ENCODE measurements around the gene GRIK4.

GRIK4 gene

DNA sequence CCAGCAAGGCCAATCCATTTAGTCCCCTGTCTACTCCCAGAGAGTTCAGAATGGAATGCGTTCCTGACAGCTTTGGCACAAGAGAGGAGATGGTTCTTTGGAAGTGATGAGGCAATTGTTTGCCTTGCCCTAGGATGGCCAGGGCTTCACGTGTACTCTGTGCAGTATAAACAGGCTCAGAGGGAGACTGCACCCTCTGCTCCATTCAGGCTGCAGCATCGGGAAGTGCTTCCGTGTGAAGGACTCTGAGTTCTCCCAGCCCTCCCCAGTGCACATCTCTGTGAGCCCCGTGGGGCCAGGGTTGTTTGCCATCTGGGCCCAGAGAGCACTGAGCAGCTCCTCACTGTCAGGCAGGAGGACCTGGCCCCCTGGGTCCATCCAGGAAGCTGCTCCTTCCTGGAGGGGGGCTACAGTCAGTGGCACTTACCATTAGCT, 297.1 kb downstream of the GRIK4 start:
- DNase-seq (ENCODE audit: insufficient read length) (no peak), FAIRE-seq (no peak)

DNA sequence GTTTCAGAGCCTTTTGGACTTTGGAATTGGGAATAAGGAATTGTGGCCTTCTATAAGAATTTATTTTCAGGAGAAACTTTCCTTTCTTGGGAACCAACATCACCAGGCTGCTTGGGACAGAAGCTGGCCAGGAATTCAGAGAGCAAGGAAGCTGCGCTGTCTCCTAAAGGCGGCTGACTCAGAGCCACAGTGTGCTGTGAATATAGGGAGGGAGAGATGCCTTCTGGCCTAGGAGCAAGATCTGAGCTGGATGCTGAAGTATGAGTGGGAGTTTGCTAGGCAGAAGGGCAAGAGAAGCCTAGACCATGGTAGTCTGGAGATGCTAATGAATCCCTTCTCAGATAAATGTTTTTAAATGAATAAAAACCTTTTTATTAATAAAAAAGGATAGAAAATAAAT, 298.7 kb downstream of the GRIK4 start:
- TF ChIP-seq POLR2A (IDR thresholded peaks at IDR 0.05; ENCODE audit: low read depth, low read length) (no peak), POLR2AphosphoS5 (IDR thresholded peaks at IDR 0.05; ENCODE audit: low read depth, low read length) (no peak), TAF1 (IDR thresholded peaks at IDR 0.05; ENCODE audit: borderline replicate concordance, low read depth, low read length) (no peak)
- DNase-seq (ENCODE audit: insufficient read length) (no peak), FAIRE-seq (no peak)

More for the DNA sequence above, 297.1 kb downstream of the GRIK4 start:
- no peak for TF ChIP-seq POLR2AphosphoS5 (IDR thresholded peaks at IDR 0.05; ENCODE audit: low read depth, low read length)
- no peak for TF ChIP-seq POLR2A (IDR thresholded peaks at IDR 0.05; ENCODE audit: low read depth, low read length)
- TF ChIP-seq TAF1 (IDR thresholded peaks at IDR 0.05; ENCODE audit: borderline replicate concordance, low read depth, low read length), result no peak

DNA sequence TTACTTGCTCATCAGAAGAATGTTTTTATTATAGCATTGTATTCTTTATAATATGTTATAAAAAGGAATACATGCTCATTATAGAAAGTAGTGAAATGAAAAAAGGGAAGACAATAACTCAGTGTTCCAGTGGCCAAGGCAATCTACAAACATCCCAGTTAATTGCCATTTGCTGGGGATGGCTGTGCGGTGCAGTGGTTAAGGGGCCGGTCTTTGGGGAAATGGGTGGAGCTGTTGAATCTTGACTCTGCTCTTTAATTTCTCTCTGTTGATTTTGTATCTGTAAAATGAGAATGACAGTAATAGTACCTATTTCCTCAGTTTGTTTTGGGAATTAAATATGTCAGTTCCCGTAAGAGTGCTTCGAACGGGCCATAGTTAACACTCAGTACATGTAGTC, 299.7 kb downstream of the GRIK4 start:
- no peak for FAIRE-seq
- no peak for DNase-seq (ENCODE audit: insufficient read length)
- TF ChIP-seq POLR2AphosphoS5 (IDR thresholded peaks at IDR 0.05; ENCODE audit: low read depth, low read length) (no peak), TAF1 (IDR thresholded peaks at IDR 0.05; ENCODE audit: borderline replicate concordance, low read depth, low read length) (no peak), POLR2A (IDR thresholded peaks at IDR 0.05; ENCODE audit: low read depth, low read length) (no peak)

GRCh38 chr11:120811731-120812130, 300.2 kb downstream of the GRIK4 start:
- no peak for DNase-seq (ENCODE audit: insufficient read length)
- TF ChIP-seq POLR2A (IDR thresholded peaks at IDR 0.05; ENCODE audit: low read depth, low read length) (no peak), POLR2AphosphoS5 (IDR thresholded peaks at IDR 0.05; ENCODE audit: low read depth, low read length) (no peak), TAF1 (IDR thresholded peaks at IDR 0.05; ENCODE audit: borderline replicate concordance, low read depth, low read length) (no peak)
- no peak for FAIRE-seq

GRCh38 chr11:120814531-120815318, 303.2 kb downstream of the GRIK4 start:
- FAIRE-seq (no peak), DNase-seq (ENCODE audit: insufficient read length) (no peak)
- TF ChIP-seq POLR2AphosphoS5 (IDR thresholded peaks at IDR 0.05; ENCODE audit: low read depth, low read length), result no peak
- no peak for TF ChIP-seq POLR2A (IDR thresholded peaks at IDR 0.05; ENCODE audit: low read depth, low read length)
- TF ChIP-seq TAF1 (IDR thresholded peaks at IDR 0.05; ENCODE audit: borderline replicate concordance, low read depth, low read length), result no peak

GRCh38 chr11:120815319-120816100, 304.0 kb downstream of the GRIK4 start:
- no peak for DNase-seq (ENCODE audit: insufficient read length)
- no peak for FAIRE-seq
- TF ChIP-seq TAF1 (IDR thresholded peaks at IDR 0.05; ENCODE audit: borderline replicate concordance, low read depth, low read length) (no peak), POLR2A (IDR thresholded peaks at IDR 0.05; ENCODE audit: low read depth, low read length) (no peak), POLR2AphosphoS5 (IDR thresholded peaks at IDR 0.05; ENCODE audit: low read depth, low read length) (no peak)

DNA sequence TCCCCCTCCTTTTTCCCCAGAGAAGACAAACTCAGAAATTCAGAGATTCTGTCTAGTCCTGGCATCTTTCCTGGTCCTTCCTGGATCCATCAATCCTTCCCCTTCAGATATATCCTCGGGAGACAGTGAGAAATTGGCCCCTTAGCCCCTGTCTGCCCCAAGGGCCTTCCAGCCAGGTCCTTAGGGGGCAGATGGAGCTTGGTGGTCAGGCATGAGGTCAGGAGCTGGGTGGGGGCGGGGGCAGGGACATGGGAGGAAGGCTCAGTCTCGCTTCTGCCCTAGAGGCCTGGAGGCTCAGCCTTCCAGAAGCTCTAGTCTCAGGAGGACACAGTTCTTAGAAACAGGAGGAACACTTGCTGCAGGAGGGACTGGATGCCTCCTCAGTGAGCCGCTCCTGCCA, 304.6 kb downstream of the GRIK4 start:
- no peak for DNase-seq (ENCODE audit: insufficient read length)
- FAIRE-seq, result no peak
- TF ChIP-seq TAF1 (IDR thresholded peaks at IDR 0.05; ENCODE audit: borderline replicate concordance, low read depth, low read length) (no peak), POLR2AphosphoS5 (IDR thresholded peaks at IDR 0.05; ENCODE audit: low read depth, low read length) (no peak), POLR2A (IDR thresholded peaks at IDR 0.05; ENCODE audit: low read depth, low read length) (no peak)

- FAIRE-seq (no peak), DNase-seq (ENCODE audit: insufficient read length) (no peak)
- TF ChIP-seq TAF1 (IDR thresholded peaks at IDR 0.05; ENCODE audit: borderline replicate concordance, low read depth, low read length) (no peak), POLR2A (IDR thresholded peaks at IDR 0.05; ENCODE audit: low read depth, low read length) (no peak), POLR2AphosphoS5 (IDR thresholded peaks at IDR 0.05; ENCODE audit: low read depth, low read length) (no peak)
These were observed 305.2 kb downstream of the GRIK4 start for GRCh38 chr11:120816711-120817110.

DNA sequence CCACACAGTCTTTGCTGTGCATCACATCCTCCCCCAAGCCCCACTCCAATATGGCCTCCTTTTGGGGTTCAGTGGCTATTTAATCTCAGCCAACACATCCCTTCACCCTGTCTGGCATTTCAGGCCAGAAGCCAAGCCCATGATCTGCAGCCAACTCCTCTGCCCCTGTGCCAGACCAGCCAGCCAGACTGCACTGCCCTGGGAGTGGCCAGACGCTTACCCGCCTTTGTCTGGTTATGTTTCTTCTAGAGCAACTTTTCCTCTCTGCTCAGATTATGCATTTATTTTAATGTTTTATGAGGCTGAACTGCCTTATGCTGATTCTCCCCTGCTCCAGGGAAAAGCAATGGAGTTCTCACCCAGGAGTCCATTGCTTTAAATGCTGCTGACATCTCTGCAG, 305.6 kb downstream of the GRIK4 start:
- TF ChIP-seq TAF1 (IDR thresholded peaks at IDR 0.05; ENCODE audit: borderline replicate concordance, low read depth, low read length), result no peak
- TF ChIP-seq POLR2AphosphoS5 (IDR thresholded peaks at IDR 0.05; ENCODE audit: low read depth, low read length), result no peak
- TF ChIP-seq POLR2A (IDR thresholded peaks at IDR 0.05; ENCODE audit: low read depth, low read length), result no peak
- FAIRE-seq, result no peak
- DNase-seq (ENCODE audit: insufficient read length), result no peak

GRCh38 chr11:120818097-120818496, 306.5 kb downstream of the GRIK4 start:
- DNase-seq (ENCODE audit: insufficient read length), result no peak
- FAIRE-seq, result no peak
- no peak for TF ChIP-seq TAF1 (IDR thresholded peaks at IDR 0.05; ENCODE audit: borderline replicate concordance, low read depth, low read length)
- TF ChIP-seq POLR2AphosphoS5 (IDR thresholded peaks at IDR 0.05; ENCODE audit: low read depth, low read length), result no peak
- no peak for TF ChIP-seq POLR2A (IDR thresholded peaks at IDR 0.05; ENCODE audit: low read depth, low read length)

DNA sequence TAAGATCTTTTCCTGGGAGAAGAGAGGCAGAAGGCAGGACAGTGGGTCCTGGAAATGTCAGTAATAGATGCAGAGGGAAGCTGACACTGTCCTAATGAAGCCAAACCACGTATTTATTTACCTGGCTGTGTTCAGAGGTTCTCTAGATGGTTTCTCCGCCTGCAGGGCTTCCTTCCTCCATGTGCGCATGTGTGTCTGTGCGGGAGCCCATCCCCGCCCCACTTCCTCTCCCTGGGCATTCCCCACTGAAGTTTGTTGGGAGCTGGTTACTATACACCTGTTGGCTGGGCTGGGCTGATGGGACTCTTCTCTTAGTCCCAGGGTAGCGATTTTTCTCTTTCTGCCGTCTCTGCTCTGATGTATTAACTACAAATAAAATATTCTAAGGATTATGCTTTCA, 307.5 kb downstream of the GRIK4 start:
- TF ChIP-seq POLR2AphosphoS5 (IDR thresholded peaks at IDR 0.05; ENCODE audit: low read depth, low read length), result no peak
- TF ChIP-seq TAF1 (IDR thresholded peaks at IDR 0.05; ENCODE audit: borderline replicate concordance, low read depth, low read length), result no peak
- no peak for TF ChIP-seq POLR2A (IDR thresholded peaks at IDR 0.05; ENCODE audit: low read depth, low read length)
- DNase-seq (ENCODE audit: insufficient read length) (no peak), FAIRE-seq (no peak)

All from GM12892 (cell line).